RCC 7860 (cell line): ENCODE results near the gene PLPP3.

Experiments
- DNase-seq: peaks from one replicate; pipeline ENCODE4 v3.0.0-alpha.2; 2015; ENCODE audit warnings: low spot score
- FAIRE-seq: peaks from 2 replicates; lab custom pipeline; 2012; peaks lifted over from hg19 to GRCh38; lab: Jason Lieb, UNC

The PLPP3 gene

DNA sequence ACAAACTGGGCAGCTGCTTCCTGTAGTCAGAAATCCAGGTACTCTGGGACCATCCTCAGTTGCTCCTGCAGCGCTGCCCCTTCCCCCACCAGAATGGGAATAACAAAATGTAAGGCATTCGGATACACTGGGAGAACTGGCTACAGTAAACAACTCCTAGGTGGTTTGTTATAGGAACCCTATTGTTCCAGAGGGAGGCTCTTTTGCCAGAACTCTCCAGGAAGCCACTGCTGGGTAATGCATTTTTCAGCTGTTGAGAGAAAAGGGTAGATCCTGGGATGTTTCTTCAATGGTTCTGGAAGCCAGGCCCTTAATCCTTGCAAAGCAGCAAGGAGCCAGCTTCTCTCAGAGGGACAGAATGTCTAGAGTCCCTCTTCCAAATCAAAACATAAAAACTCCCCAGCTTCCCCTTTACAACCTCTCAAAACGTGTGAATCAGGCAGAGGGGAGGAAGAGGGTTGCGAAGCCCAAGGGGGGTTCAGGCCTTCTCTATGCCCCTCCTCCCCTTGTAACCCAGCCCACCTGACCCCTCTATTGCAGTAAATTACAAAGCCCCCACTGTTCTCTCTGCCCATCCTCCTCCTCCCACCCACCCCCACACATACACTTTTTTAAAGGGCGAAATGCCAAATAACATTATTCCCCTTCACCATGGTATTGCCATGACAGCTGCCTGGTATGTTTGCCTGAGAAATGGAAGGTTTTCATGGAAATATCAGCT lies 29.1 kb downstream of the PLPP3 start:
- DNase-seq (no peak), FAIRE-seq (no peak)

DNA sequence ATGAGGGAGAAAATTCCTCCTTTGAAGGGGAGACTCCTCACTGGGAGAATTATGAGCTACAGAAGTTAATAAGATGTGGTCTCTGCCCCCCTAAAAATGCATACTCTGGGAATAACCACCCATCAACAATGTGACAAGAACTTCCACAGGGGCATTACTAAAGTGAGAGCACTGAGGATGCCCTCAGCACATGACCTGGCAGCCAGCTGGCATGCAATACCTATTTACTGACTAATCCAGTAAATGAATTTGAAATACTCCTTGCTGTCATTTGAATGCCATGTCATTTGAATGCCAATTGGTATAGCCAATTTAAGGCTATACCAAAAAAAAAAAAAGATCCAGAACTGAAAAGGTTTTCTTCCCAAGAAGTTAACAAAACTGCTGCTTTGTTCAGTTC lies 30.8 kb downstream of the PLPP3 start:
- no peak for DNase-seq
- FAIRE-seq, result no peak

- DNase-seq, result no peak
- no peak for FAIRE-seq
Observed at GRCh38 chr1:56547977-56548376, 31.4 kb downstream of the PLPP3 start.

DNA sequence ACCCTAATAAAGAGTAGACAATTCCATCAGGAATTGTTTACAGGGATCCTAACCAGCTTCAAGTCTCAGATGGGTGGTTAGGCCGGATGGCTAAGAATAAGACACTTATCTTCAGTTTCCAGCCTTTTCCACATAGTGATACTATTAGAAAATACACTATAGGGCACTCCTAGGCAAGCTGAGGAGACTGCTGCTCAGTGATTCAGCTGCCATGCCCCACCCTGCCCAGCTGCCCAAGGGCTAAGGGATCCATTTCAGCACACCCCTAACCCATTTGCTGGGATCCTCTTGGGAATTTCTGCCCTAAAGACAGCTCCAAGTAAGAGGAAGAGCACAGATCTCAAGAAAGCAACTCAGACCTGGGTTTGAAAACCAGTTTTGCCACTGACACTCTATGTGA lies 31.9 kb downstream of the PLPP3 start:
- DNase-seq, result no peak
- no peak for FAIRE-seq

- DNase-seq (no peak), FAIRE-seq (no peak)
Observed at GRCh38 chr1:56545711-56546110, 33.7 kb downstream of the PLPP3 start.

DNA sequence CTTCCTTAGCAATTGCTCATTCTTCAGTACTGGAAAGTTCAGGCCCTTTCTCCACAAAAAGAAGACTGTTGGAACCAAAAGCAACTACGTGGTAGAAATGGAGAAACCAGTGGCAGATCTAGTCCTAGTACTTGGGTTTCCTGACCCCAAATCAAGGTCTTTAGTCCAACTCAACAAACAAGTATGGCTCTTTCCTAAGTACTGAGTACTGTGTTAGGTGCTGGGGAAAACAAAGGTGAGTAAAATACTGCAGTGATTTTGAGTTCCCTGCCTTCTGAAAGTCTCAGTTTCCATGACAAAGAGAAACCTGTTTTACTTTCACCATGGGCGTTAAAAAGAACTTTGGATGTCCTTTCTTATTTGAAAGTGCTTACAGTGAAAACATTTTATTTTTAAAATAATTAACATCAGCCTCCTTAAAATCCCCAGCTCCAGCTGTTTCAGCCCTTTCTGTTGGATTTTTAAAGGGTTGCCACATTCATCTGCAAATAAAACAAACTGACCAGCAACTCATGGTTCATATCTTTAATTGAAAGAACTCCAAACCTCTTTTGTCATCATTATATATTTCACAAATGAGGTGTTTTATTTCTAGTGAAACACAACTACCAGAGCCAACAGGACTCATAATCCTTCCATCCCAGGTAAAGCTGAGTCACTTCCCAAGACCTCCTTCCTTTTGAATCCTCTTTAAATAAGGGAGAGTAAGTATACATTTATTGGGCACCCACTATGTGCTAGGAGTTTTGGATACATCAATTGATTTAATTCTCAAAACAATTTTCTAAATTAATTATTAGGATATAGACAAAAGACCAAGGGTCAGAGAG lies 35.4 kb downstream of the PLPP3 start:
- no peak for FAIRE-seq

GRCh38 chr1:56542651-56543050 lies 36.7 kb downstream of the PLPP3 start:
- FAIRE-seq, result no peak
- DNase-seq, result no peak

More for the DNA sequence above, 35.4 kb downstream of the PLPP3 start:
- no peak for DNase-seq

GRCh38 chr1:56541408-56541807 lies 38.0 kb downstream of the PLPP3 start:
- FAIRE-seq, result no peak
- no peak for DNase-seq

DNA sequence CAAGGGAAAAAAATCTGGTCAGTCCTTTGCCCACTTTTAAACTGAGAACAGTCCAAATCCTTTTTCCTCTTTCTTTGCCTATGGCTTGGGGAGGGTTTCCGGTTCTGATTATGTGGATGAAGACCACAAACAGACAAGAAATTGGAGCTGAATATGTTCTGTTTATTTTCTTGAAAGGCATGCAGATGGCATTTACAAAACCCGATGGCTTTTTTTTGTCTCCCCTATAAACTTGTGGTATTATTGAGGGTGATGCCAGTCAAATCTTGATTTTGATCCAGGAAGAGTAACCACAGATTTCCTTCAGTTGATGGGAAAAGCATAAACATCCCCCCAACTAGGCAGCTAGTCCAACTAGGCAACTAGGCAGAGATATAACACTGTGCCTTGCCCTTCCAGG lies 38.9 kb downstream of the PLPP3 start:
- DNase-seq (no peak), FAIRE-seq (no peak)

DNA sequence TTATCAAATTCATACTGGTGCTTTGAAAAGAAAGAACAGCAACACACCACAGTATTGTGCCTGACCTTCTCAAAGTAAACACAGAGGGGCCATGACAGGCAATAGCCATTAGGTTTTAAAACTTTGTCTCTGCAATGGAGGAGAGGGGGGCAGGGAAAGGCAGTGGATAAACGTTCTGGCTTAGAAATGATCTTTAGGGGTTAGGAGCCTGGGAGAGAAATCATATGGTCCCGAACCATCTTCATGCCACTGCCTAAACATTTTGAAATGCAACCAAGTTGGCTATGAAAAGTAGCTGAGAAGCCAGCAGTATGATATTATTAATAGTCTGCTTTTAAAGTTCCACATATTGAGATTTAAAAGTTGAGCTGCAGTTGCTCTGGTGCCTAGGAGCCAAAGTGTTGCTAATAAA lies 39.8 kb downstream of the PLPP3 start:
- DNase-seq, result no peak
- no peak for FAIRE-seq

- FAIRE-seq, result no peak
- DNase-seq, result no peak
Observed at GRCh38 chr1:56538532-56538931, 40.8 kb downstream of the PLPP3 start.

DNA sequence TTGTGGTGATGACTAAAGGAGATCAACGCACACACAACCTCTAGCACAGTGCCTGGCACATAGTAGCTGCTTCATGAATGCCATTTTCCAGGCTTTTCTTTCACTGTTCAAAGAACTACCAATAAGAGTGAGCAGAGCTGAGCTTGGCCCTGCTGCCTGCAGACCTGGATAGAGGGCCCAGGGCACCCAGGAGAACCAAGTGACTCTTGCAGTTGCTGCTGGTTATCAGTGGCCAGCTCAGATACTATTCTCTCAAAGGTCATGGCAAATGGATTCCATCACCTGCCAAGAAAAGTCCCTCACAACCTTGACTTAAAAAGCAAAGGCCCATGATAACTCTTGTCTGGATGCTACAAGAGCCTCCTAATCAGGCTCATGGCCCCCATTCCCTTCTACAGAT lies 41.7 kb downstream of the PLPP3 start:
- no peak for DNase-seq
- FAIRE-seq, result no peak

- FAIRE-seq, result no peak
- DNase-seq, result no peak
Observed at GRCh38 chr1:56535939-56536338, 43.4 kb downstream of the PLPP3 start.

GRCh38 chr1:56535362-56535761 lies 44.0 kb downstream of the PLPP3 start:
- no peak for FAIRE-seq

DNA sequence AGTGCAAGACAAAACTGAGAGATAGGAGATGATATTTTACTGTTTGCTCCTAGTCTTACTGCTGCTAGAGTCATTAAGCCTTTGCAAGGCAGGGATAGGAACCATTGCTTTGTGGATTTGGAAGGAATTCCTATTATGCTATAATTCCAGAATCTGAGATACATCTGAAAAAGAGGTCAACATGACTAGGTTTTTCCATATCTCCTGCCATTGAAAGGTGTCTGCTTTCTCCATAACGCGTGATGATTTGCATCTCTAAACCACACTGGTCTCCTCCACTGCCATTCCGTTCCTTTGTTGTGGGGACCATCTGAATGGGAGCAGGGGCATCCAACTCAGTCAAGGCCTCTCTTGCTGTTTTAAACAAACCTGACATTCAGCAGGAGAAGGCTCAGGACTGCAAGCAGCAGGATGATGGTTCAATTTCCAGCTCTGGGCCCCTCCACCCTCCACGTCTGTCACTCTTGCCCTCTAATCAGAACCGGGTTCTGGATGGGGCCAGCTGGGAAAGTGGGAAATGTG lies 45.2 kb downstream of the PLPP3 start:
- DNase-seq (no peak), FAIRE-seq (no peak)

More at GRCh38 chr1:56535362-56535761, 44.0 kb downstream of the PLPP3 start:
- DNase-seq, result no peak

DNA sequence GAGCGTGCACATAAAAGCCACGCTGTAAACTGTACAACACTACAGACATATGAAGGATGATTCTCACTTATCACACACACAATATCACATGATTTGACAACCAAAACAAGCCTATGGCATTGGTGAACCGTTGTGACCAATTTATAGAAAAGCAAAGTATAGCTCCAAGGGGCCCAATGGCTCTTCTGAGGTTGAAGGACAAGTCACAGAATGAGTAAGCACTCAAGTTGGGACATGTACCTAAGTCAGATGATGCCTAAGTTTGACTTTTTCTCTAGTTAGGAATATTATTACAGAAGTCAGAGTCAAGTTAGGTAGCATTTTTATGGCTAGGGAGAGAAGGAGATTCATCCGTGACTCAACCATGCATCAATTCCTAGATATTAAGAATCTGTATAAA lies 45.7 kb downstream of the PLPP3 start:
- FAIRE-seq (no peak), DNase-seq (no peak)

DNA sequence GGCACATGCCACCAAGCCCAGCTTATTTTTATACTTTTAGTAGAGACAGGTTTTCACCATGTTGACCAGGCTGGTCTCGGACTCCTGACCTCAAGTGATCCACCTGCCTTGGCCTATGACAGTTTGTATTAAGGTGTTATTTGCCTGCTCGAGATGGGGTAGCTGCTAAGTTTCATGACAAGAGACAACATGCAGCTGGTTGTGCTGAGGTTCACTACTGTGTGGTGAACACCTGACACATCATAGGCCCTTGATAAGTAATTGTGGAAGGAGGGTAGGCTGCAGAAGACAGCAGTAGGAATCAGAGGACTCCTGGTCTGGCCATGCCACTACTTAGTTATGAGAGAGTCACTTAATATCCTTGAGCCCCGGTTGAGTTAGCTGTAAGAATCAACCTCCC lies 46.2 kb downstream of the PLPP3 start:
- FAIRE-seq (no peak), DNase-seq (no peak)

GRCh38 chr1:56532350-56532683 lies 47.0 kb downstream of the PLPP3 start:
- DNase-seq (no peak), FAIRE-seq (no peak)

DNA sequence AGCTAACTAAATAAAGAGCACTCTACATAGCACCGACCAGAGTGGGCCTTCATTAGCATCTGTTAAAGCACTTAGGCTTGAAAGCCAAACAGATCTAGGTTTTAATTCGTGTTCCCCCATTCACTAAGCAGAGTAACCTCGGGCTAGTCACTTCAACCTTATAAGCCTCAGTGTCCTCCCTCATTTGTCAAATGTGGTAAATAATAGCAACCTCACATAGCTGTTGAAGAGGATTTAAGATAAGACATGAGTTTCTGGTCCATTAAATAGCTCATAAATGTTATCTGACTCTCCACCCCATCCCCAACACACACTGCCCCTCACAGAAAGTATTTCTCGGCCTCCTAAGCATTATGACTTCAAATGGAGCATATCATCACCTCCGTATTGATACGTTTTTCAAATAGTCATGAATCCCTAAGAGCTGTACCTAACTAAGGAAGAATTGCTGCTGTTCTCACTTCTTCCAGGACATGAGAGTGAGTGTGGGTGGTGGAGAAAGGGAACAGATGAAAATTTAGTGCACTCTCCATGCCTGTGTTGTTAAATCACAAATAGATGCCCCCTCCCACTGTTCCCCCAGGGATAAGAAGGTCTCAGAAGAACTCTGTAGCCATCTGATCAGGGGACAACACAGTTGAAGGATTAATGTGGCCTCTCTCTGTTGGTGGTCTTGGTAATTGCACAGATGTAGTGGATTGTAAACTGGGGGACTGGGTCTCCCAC lies 47.6 kb downstream of the PLPP3 start:
- no peak for FAIRE-seq
- no peak for DNase-seq

- DNase-seq (no peak), FAIRE-seq (no peak)
Observed at GRCh38 chr1:56529801-56530200, 49.6 kb downstream of the PLPP3 start.

DNA sequence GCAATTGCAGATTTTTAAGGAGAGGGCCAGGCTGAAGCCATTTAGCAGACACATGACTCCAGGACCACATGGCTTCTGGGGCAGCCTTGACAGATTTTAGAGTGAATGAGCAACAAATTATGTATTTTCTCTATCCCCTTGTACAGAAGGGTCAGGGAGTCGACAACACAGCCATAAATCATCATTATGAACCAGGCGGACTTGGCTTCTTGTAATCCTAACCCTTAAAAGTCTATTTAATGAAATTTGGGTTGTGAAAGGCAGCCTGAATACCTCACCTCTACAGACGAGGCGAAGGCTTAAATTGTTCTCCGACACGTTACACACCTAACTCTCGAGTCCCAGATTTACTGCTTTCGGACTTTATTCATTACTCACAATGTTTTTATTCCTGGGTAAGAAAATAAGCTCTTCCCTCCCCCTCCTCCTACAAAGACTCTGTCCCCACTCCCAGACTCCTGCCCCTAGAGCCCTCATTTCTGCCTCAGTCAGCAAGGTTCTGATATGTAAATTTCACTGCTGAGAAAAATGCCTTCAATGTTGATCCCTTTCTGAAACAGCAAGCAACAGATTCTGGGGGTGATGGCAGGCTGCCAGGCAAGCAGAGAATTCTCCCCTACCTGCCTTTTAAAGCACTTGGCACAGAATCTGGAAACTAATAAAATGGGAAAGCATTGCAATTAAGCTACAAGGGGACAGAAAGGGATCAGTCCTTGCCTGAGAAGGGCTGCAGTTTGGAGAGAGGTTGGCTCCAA lies 51.6 kb downstream of the PLPP3 start:
- no peak for FAIRE-seq
- no peak for DNase-seq
